ENCODE data around the gene GUCY1A2. TPM values are rescaled to one million over a fixed set of nuclear protein-coding genes. Genes with fewer than 3 reads are reported as not detected.

The GUCY1A2 gene
- total and polyA plus RNA-seq, 2 donors (not counting 1 experiment from before 2014, with no cell fraction given): not detected

DNA sequence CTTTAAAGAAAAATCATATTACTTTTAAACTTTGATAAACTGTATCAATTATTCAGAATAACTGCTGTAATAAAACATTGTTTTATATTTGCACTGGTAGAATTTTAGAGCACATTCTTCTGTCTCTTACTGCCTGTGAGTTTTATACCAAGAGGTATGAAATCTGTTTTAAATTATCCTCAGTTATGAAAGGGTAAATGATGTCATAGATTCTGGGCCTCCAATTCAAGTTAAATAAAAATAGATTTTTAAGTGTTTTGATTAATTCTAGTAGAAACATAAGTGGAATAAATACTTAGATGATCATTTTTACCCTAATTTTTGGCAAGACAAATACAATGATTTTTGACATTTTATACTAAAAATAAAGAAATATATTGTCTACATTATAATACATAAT is 93.0 kb downstream of the GUCY1A2 start:
- Histone ChIP-seq H3K9ac (ENCODE audit: low read length) (no peak overlapping the region), H3K79me2 (ENCODE audit: control insufficient read depth, insufficient read depth, low read length) (no peaks in the 10 kb centered on the region), H3K27me3 (replicated peaks in 1 of 4; ENCODE audit: control extremely low read depth in 1 of 4, control insufficient read depth in 3 of 4, insufficient read depth in 4 of 4, low read length in 3 of 4) (no peaks in the 10 kb centered on the region), H3K4me1 (ENCODE audit: control insufficient read depth in 2 of 2, insufficient read depth in 2 of 2, low read length in 2 of 2) (no peaks in the 10 kb centered on the region), H3K36me3 (replicated peaks in 1 of 2; ENCODE audit: control extremely low read depth in 1 of 2, control insufficient read depth in 1 of 2, extremely low read depth in 1 of 2, insufficient read depth in 2 of 2, low read length in 1 of 2) (no peaks in the 10 kb centered on the region), H4K20me1 (ENCODE audit: control insufficient read depth, insufficient read depth, low read length, poor library complexity, severe bottlenecking) (no peaks in the 10 kb centered on the region), H3K4me2 (replicated peaks; ENCODE audit: low read depth, low read length, poor library complexity, severe bottlenecking) (no peak overlapping the region), H2AFZ (ENCODE audit: insufficient read depth, low read depth, low read length, poor library complexity, severe bottlenecking) (no peak overlapping the region), H3K4me3 (ENCODE audit: control extremely low read depth in 1 of 5, extremely low read depth in 1 of 5, insufficient read depth in 1 of 5, low read depth in 2 of 5, low read length in 4 of 5) (no peak overlapping the region), H3K9me3 (ENCODE audit: control extremely low read depth in 1 of 3, control insufficient read depth in 2 of 3, insufficient read depth in 1 of 3, low read length in 2 of 3) (peaks cover 0 to 4% (median 0%) of the 10 kb centered on the region in 3 donors), H3K27ac (ENCODE audit: low read length in 2 of 2) (no peak overlapping the region)
- no peak overlapping the region for H3K4me3 Mint-ChIP-seq
- CTCF ChIA-PET: no interaction called here
- no peaks in the 10 kb centered on the region for H3K9me3 Mint-ChIP-seq (ENCODE audit: insufficient read depth)
- H3K4me1 Mint-ChIP-seq: no peaks in the 10 kb centered on the region
- no peak for DNase-seq
- H3K27me3 Mint-ChIP-seq: no peaks in the 10 kb centered on the region
- intact Hi-C loops (cut with micrococcal nuclease): no loop called here
- no peak overlapping the region for H3K27ac Mint-ChIP-seq
- TF ChIP-seq EZH2 (IDR thresholded peaks at IDR 0.05; ENCODE audit: borderline replicate concordance, insufficient read depth, low read depth, low read length, poor library complexity, severe bottlenecking): no peak
- TF ChIP-seq, protein P1, sequence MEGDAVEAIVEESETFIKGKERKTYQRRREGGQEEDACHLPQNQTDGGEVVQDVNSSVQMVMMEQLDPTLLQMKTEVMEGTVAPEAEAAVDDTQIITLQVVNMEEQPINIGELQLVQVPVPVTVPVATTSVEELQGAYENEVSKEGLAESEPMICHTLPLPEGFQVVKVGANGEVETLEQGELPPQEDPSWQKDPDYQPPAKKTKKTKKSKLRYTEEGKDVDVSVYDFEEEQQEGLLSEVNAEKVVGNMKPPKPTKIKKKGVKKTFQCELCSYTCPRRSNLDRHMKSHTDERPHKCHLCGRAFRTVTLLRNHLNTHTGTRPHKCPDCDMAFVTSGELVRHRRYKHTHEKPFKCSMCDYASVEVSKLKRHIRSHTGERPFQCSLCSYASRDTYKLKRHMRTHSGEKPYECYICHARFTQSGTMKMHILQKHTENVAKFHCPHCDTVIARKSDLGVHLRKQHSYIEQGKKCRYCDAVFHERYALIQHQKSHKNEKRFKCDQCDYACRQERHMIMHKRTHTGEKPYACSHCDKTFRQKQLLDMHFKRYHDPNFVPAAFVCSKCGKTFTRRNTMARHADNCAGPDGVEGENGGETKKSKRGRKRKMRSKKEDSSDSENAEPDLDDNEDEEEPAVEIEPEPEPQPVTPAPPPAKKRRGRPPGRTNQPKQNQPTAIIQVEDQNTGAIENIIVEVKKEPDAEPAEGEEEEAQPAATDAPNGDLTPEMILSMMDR (IDR thresholded peaks at IDR 0.05): no peak
- no peak for ATAC-seq (ENCODE audit: low read depth)
- POLR2A ChIA-PET: no interaction called here

DNA sequence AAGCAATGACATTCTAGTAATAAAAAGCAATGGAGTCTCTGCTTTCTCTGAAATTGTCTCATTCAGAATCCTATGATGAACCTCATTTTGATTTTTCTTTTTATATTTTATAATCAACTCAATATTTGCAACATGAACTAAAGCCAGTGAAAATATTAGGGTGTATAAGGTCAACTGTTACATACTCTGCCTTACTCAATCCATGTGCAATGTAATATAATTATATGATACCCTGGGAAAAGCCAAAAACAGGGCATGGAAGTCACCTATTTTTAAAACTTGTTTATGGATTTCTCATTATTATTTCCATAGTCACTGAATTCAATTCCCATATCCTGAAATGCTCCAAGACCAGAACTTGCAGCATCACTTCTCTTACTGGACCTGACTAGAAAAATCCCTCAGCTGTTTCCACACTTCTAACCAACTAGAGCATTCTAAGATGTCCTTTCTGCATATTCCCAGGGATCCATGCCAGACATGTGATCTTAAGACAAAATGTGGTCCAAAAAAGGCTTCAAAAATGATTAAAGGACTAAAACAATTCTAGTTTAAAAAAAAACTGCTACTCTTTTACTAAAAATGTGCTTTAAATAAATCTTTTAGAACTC is 97.3 kb downstream of the GUCY1A2 start:
- Mint-ChIP-seq H3K27me3 (no peaks in the 10 kb centered on the region), H3K4me1 (no peaks in the 10 kb centered on the region), H3K9me3 (ENCODE audit: insufficient read depth) (peaks cover 2% of the 10 kb centered on the region), H3K4me3 (no peak overlapping the region), H3K27ac (no peak overlapping the region)
- ATAC-seq (ENCODE audit: low read depth) (no peak), DNase-seq (no peak)
- Histone ChIP-seq H3K4me2 (replicated peaks; ENCODE audit: low read depth, low read length, poor library complexity, severe bottlenecking) (no peak overlapping the region), H3K9me3 (ENCODE audit: control extremely low read depth in 1 of 3, control insufficient read depth in 2 of 3, insufficient read depth in 1 of 3, low read length in 2 of 3) (peaks cover 0 to 1% (median 0%) of the 10 kb centered on the region in 3 donors), H4K20me1 (ENCODE audit: control insufficient read depth, insufficient read depth, low read length, poor library complexity, severe bottlenecking) (no peaks in the 10 kb centered on the region), H3K4me1 (ENCODE audit: control insufficient read depth in 2 of 2, insufficient read depth in 2 of 2, low read length in 2 of 2) (no peaks in the 10 kb centered on the region), H3K9ac (ENCODE audit: low read length) (no peak overlapping the region), H3K79me2 (ENCODE audit: control insufficient read depth, insufficient read depth, low read length) (no peaks in the 10 kb centered on the region), H3K27me3 (replicated peaks in 1 of 4; ENCODE audit: control extremely low read depth in 1 of 4, control insufficient read depth in 3 of 4, insufficient read depth in 4 of 4, low read length in 3 of 4) (no peaks in the 10 kb centered on the region), H3K36me3 (replicated peaks in 1 of 2; ENCODE audit: control extremely low read depth in 1 of 2, control insufficient read depth in 1 of 2, extremely low read depth in 1 of 2, insufficient read depth in 2 of 2, low read length in 1 of 2) (no peaks in the 10 kb centered on the region), H3K4me3 (ENCODE audit: control extremely low read depth in 1 of 5, extremely low read depth in 1 of 5, insufficient read depth in 1 of 5, low read depth in 2 of 5, low read length in 4 of 5) (no peak overlapping the region), H2AFZ (ENCODE audit: insufficient read depth, low read depth, low read length, poor library complexity, severe bottlenecking) (no peak overlapping the region), H3K27ac (ENCODE audit: low read length in 2 of 2) (no peak overlapping the region)
- ChIA-PET CTCF (no interaction called here), POLR2A (no interaction called here)
- intact Hi-C loops (cut with micrococcal nuclease): no loop called here
- TF ChIP-seq, protein P1 (IDR thresholded peaks at IDR 0.05): no peak
- no peak for TF ChIP-seq EZH2 (IDR thresholded peaks at IDR 0.05; ENCODE audit: borderline replicate concordance, insufficient read depth, low read depth, low read length, poor library complexity, severe bottlenecking)

Data from B cell (primary cell).